Panc1 (cell line): ENCODE data around the gene MGMT. TPM values are rescaled to one million over a fixed set of nuclear protein-coding genes. Genes with fewer than 3 reads are reported as not detected.
"Not testable (repeated sequence)": the region's sequence is repeated elsewhere in the genome, so short reads cannot be mapped to it uniquely, and the experiment has no call there.

Source experiments
- ATAC-seq: fragments of 200-7000 bp; cut with Tn5 transposase; 2 replicates; pipeline ENCODE4 v1.9.1; 2020; ENCODE audit warnings: mild to moderate bottlenecking, moderate library complexity
- BruUV-seq: library from RNA; stranded (reverse); fragments of 400-500 nt; replicated peaks from 2 replicates; lab custom pipeline; 2021; lab: Mats Ljungman, UMichigan
- CTCF ChIA-PET: fragments of 300-600 bp; sonication (Branson Sonifier 250); formaldehyde crosslinking; loops from one replicate; lab custom pipeline; 2022; ENCODE audit warnings: antibody characterized with exemption; lab: Charles Lee
- POLR2A ChIA-PET: fragments of 300-600 bp; sonication (Branson Sonifier 250); formaldehyde crosslinking; loops from one replicate; lab custom pipeline; 2022; ENCODE audit warnings: antibody characterized with exemption; lab: Charles Lee
- DNase-seq: peaks from one replicate; pipeline ENCODE4 v3.0.0-alpha.2; 2010; ENCODE audit warnings: low read depth, low spot score
- H3K27ac ChIP-seq: 2 replicates; pipeline ENCODE4 v1.5.1; 2011; ENCODE audit warnings: mild to moderate bottlenecking, low read length, inconsistent platforms
- H3K27me3 ChIP-seq: fragments of 200-500 bp; sonication (Bioruptor generic); 2 replicates; pipeline ENCODE4 v1.6.0; 2014; ENCODE audit warnings: low read length, inconsistent platforms; ENCODE audit not compliant: control insufficient read depth, insufficient read depth
- H3K36me3 ChIP-seq: fragments of 200-500 bp; sonication (Bioruptor generic); 2 replicates; pipeline ENCODE4 v1.5.1; 2014; ENCODE audit warnings: inconsistent platforms, mild to moderate bottlenecking, low read length, moderate library complexity; ENCODE audit not compliant: control insufficient read depth, insufficient read depth
- H3K4me1 ChIP-seq: 2 replicates; pipeline ENCODE4 v1.5.1; 2011; ENCODE audit warnings: inconsistent platforms, mild to moderate bottlenecking, low read length, moderate library complexity; ENCODE audit not compliant: control insufficient read depth, insufficient read depth
- H3K4me3 ChIP-seq, 2 experiments: 2 replicates each; pipeline ENCODE4 v1.5.1; 2011 to 2012; ENCODE audit warnings: low read depth in 2 of 2, low read length in 2 of 2, mild to moderate bottlenecking in 2 of 2, inconsistent platforms in 1 of 2, moderate library complexity in 1 of 2
- H3K9me3 ChIP-seq: fragments of 200-500 bp; sonication (Bioruptor generic); 2 replicates; pipeline ENCODE4 v1.5.1; 2014; ENCODE audit warnings: low read depth, mild to moderate bottlenecking, inconsistent platforms, low read length, moderate library complexity; ENCODE audit not compliant: control insufficient read depth, insufficient read depth
- CTCF ChIP-seq: fragments of 450-650 bp; IDR thresholded peaks from 2 replicates; pipeline ENCODE4 v1.5.1; 2017; ENCODE audit warnings: mild to moderate bottlenecking
- POLR2AphosphoS5 ChIP-seq: IDR thresholded peaks from 2 replicates; pipeline ENCODE4 v1.6.1; 2012; ENCODE audit warnings: mild to moderate bottlenecking, low read depth, low read length, moderate library complexity
- REST ChIP-seq, 2 experiments: IDR thresholded peaks; 2 replicates each; pipeline ENCODE4 v1.6.1; 2011 to 2012; ENCODE audit warnings: low read depth in 2 of 2, control low read depth in 1 of 2, low read length in 1 of 2, mild to moderate bottlenecking in 1 of 2, moderate library complexity in 1 of 2; ENCODE audit not compliant: insufficient read depth in 1 of 2
- SIN3A ChIP-seq: IDR thresholded peaks from 2 replicates; pipeline ENCODE4 v1.6.1; 2012; ENCODE audit warnings: low read depth, mild to moderate bottlenecking, low read length, moderate library complexity, borderline replicate concordance; ENCODE audit not compliant: insufficient read depth
- TCF7L2 ChIP-seq: IDR thresholded peaks from 2 replicates; pipeline ENCODE4 v1.6.1; 2011; ENCODE audit warnings: mild to moderate bottlenecking, low read depth, low read length, inconsistent platforms
- in situ Hi-C: cut with HindIII; loops from 2 replicates; pipeline ENCODE4 v1.10.0; 2016; ENCODE audit warnings: low sequenced_read_pairs, low pct_unique_long_range_greater_than_20kb
- intact Hi-C: fragments of 100-400 bp; cut with micrococcal nuclease; formaldehyde crosslinking; loops from one replicate; pipeline ENCODE4 v1.10.0; 2022; ENCODE audit not compliant: unreplicated experiment
- total RNA-seq: library from RNA; stranded (reverse); gene quantifications from one replicate; pipeline ENCODE4 v1.2.1, GENCODE V29; 2021; ENCODE audit not compliant: unreplicated experiment

Gene MGMT
- total RNA-seq, 1 experiment from 2014 or later = 27.3 TPM

GRCh38 chr10:129426606-129427005 is 40.4 kb upstream of the MGMT start:
- POLR2A ChIA-PET = no interaction called here
- no TSS peak for BruUV-seq
- Histone ChIP-seq H3K27ac (no peak overlapping the region), H3K27me3 (0 out of 2 replicates have a peak, but pooled peaks cover 4% of the 10 kb centered on the region), H3K36me3 (no peaks in the 10 kb centered on the region), H3K9me3 (no peaks in the 10 kb centered on the region), H3K4me3 (no peak overlapping the region), H3K4me1 (no peaks in the 10 kb centered on the region)
- in situ Hi-C loops (no loop called here), intact Hi-C loops (no loop called here)
- TF ChIP-seq REST (IDR thresholded peaks at IDR 0.05; ENCODE audit: insufficient read depth in 1 of 2, low read depth in 2 of 2, low read length in 1 of 2) (no peak), CTCF (no peak), SIN3A (no peak), POLR2AphosphoS5 (no peak)
- no peak for DNase-seq
- ATAC-seq = no peak
- CTCF ChIA-PET = no interaction called here

GRCh38 chr10:129433266-129433665 is 33.8 kb upstream of the MGMT start:
- no peaks in the 10 kb centered on the region for H3K36me3 ChIP-seq
- DNase-seq (no peak), ATAC-seq (no peak)
- H3K4me3 ChIP-seq = no peak overlapping the region
- BruUV-seq = no TSS peak
- in situ Hi-C loops = no loop called here
- POLR2A ChIA-PET = no interaction called here
- intact Hi-C loops = no loop called here
- no peak for TF ChIP-seq POLR2AphosphoS5
- no peak for TF ChIP-seq CTCF
- TF ChIP-seq TCF7L2 = no peak
- TF ChIP-seq REST (IDR thresholded peaks at IDR 0.05; ENCODE audit: insufficient read depth in 1 of 2, low read depth in 2 of 2, low read length in 1 of 2) = no peak
- TF ChIP-seq SIN3A = no peak
- no peaks in the 10 kb centered on the region for H3K4me1 ChIP-seq
- H3K27me3 ChIP-seq = peaks cover 12% of the 10 kb centered on the region; the same call in 1 of the 2 replicates
- CTCF ChIA-PET = no interaction called here
- no peak overlapping the region for H3K27ac ChIP-seq
- H3K9me3 ChIP-seq = no peaks in the 10 kb centered on the region

GRCh38 chr10:129435724-129436123 is 31.3 kb upstream of the MGMT start:
- H3K4me3 ChIP-seq, BruUV-seq, ATAC-seq, H3K27ac ChIP-seq, CTCF ChIA-PET, H3K9me3 ChIP-seq, POLR2A ChIA-PET, H3K36me3 ChIP-seq, DNase-seq, H3K4me1 ChIP-seq, intact Hi-C loops, in situ Hi-C loops: not testable (repeated sequence)
- H3K27me3 ChIP-seq = peaks cover 12% of the 10 kb centered on the region; the same call in 1 of the 2 replicates
